K562 (cell line): ENCODE data around the gene HJV. TPM values are rescaled to one million over a fixed set of nuclear protein-coding genes. Genes with fewer than 3 reads are reported as not detected.
"Not testable (repeated sequence)": the region's sequence is repeated elsewhere in the genome, so short reads cannot be mapped to it uniquely, and the experiment has no call there.

Experiments used
- CBX1 ChIP-seq: sonication (generic); IDR thresholded peaks from 2 replicates; pipeline ENCODE4 v1.6.1; 2016; ENCODE audit warnings: antibody characterized with exemption, low read depth, mild to moderate bottlenecking
- CCAR2 ChIP-seq: fragments of 200-400 bp; formaldehyde crosslinking; IDR thresholded peaks from 2 replicates; pipeline ENCODE4 v1.6.1; 2017; ENCODE audit warnings: mild to moderate bottlenecking, low read depth, low read length
- FOXK1 ChIP-seq: sonication (generic); formaldehyde crosslinking; IDR thresholded peaks from 2 replicates; pipeline ENCODE4 v1.8.0; 2022; ENCODE audit warnings: missing genetic modification reagents, mild to moderate bottlenecking, borderline replicate concordance
- HDAC1 ChIP-seq, 2 experiments: fragments of 450-650 bp; IDR thresholded peaks; 2 replicates each; pipeline ENCODE4 v1.6.1; 2016 to 2017; ENCODE audit warnings: inconsistent platforms in 1 of 2, mild to moderate bottlenecking in 1 of 2, moderate library complexity in 1 of 2
- HDAC3 ChIP-seq: fragments of 450-650 bp; IDR thresholded peaks from 2 replicates; pipeline ENCODE4 v1.6.1; 2018; ENCODE audit warnings: borderline replicate concordance, mild to moderate bottlenecking, moderate library complexity; ENCODE audit not compliant: partially characterized antibody
- HEY1 ChIP-seq: fragments of 250-450 bp; sonication (Bioruptor Pico); IDR thresholded peaks from 2 replicates; pipeline ENCODE4 v1.5.0; 2020; ENCODE audit warnings: mild to moderate bottlenecking, moderate library complexity, borderline replicate concordance
- ID3 ChIP-seq, 2 experiments: fragments of 250-450 bp in 1 of 2; fragments of 450-650 bp in 1 of 2; sonication (Bioruptor Pico) in 1 of 2; IDR thresholded peaks; 2 replicates each; pipeline versions ENCODE4 v1.6.1 to v1.8.0; 2016 to 2021; ENCODE audit warnings: mild to moderate bottlenecking in 2 of 2, moderate library complexity in 2 of 2, missing compliant biosample characterization in 1 of 2, missing genetic modification characterization in 1 of 2
- TBP ChIP-seq: optimal IDR thresholded peaks from 2 replicates; pipeline ENCODE3; 2011; ENCODE audit warnings: low read depth, low read length, improper control_type of control experiment
- THAP7 ChIP-seq: fragments of 250-450 bp; sonication (Bioruptor Pico); IDR thresholded peaks from 2 replicates; pipeline ENCODE4 v1.5.0; 2021
- ZBTB7A ChIP-seq: IDR thresholded peaks from 2 replicates; pipeline ENCODE4 v1.6.1; 2011; ENCODE audit warnings: low read depth, mild to moderate bottlenecking, low read length, moderate library complexity, borderline replicate concordance; ENCODE audit not compliant: control insufficient read depth
- ZKSCAN1 ChIP-seq: fragments of 150-350 bp; IDR thresholded peaks from 2 replicates; pipeline ENCODE4 v1.6.1; 2016; ENCODE audit warnings: low read depth, low read length
- ZNF695 ChIP-seq: fragments of 450-650 bp; formaldehyde crosslinking; IDR thresholded peaks from 2 replicates; pipeline ENCODE4 v1.4.0; 2020; ENCODE audit warnings: mild to moderate bottlenecking, moderate library complexity
- polyA plus RNA-seq, 8 experiments: library from polyadenylated mRNA; depleted of rRNA in 4 of 8; stranded (reverse) in 5 of 8; unstranded in 3 of 8; fragments of >200 nt; fragmentation: Nextera tagmentation in 2 of 8; fragmentation: Illumina TruSeq in 1 of 8; extraction: Ambion mirVana in 2 of 8; extraction: Trizol in 1 of 8; gene quantifications; 2 replicates each; pipeline versions ENCODE4 v1.2.1 to v1.2.3, GENCODE V29; 2011 to 2014; ENCODE audit warnings: inconsistent platforms in 1 of 8, missing spikeins in 1 of 8
- total RNA-seq, 7 experiments: library from RNA; depleted of rRNA in 6 of 7; stranded (reverse); fragments of >200 nt in 6 of 7; fragmentation: Illumina TruSeq in 2 of 7; extraction: Trizol in 2 of 7; gene quantifications; 2 replicates each; pipeline versions ENCODE4 v1.2.1 to v1.2.3, GENCODE V29; 2011 to 2021; ENCODE audit warnings: low replicate concordance in 1 of 7
- TF ChIP-seq, protein P1 (sequence below), 2 experiments: fragments of 450-650 bp; IDR thresholded peaks; 2 replicates each; pipeline ENCODE4 v1.6.1; 2016; ENCODE audit warnings: mild to moderate bottlenecking in 2 of 2, borderline replicate concordance in 1 of 2, low read depth in 1 of 2, moderate library complexity in 1 of 2

Gene HJV
- total and polyA plus RNA-seq, 9 of the 15 experiments (the other 6 are each of a cell fraction or from before 2014, with no cell fraction given), result 1.0 to 6.6 (median 2.4) TPM

DNA sequence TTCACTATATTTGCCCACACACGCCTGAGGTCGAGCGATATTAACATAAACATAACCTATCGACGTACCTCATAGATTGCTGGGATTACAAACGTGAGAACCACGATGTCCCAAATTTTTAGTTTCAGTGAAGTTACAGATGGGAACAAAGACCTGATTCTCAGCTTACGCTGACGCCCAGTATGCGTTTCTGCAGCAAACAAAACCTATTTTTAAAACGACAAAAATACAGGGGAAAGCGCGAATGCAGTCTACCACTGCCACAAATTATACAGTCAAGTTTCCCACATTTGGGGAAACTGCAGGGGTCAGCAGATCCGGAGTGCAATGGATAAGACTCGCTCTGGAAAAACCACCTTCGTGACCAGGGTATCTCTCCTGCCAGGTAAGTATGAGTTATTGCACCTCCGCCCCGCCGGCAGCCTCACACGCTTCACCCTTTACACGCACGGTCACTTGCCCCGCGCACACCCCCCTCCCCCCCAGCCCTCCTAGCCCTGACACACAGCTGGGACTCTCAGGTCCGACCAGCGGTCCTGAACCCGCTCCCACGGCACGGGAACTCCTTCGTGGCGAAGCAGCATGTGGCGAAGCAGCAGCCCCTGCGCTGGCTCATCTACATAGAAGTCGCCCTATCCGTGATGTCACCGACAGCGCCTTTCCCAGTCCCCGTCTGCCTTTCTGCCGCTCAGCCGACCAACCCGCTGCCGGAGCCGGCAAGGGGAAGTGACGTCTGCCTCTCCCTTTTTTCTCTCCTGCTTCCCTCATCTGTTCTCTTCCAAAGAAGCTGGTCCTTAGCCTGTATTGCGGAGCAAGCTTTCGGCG, 30.5 kb upstream of the HJV start (continued):
- peak; percentile 89 for TF ChIP-seq FOXK1
- TF ChIP-seq ID3 (CRISPR knock-in tag; IDR thresholded peaks at IDR 0.05), result not testable (repeated sequence)
- 0 out of 2 replicates have a peak, but pooled peaks have one; percentile 65 for TF ChIP-seq ID3 (tag; IDR thresholded peaks at IDR 0.05)
- TF ChIP-seq CCAR2, result 0 out of 2 replicates have a peak, but pooled peaks have one; percentile 36
- TF ChIP-seq ZBTB7A, result peak; percentile 85
- TF ChIP-seq CBX1, result peak; percentile 100
- TF ChIP-seq, protein P1, sequence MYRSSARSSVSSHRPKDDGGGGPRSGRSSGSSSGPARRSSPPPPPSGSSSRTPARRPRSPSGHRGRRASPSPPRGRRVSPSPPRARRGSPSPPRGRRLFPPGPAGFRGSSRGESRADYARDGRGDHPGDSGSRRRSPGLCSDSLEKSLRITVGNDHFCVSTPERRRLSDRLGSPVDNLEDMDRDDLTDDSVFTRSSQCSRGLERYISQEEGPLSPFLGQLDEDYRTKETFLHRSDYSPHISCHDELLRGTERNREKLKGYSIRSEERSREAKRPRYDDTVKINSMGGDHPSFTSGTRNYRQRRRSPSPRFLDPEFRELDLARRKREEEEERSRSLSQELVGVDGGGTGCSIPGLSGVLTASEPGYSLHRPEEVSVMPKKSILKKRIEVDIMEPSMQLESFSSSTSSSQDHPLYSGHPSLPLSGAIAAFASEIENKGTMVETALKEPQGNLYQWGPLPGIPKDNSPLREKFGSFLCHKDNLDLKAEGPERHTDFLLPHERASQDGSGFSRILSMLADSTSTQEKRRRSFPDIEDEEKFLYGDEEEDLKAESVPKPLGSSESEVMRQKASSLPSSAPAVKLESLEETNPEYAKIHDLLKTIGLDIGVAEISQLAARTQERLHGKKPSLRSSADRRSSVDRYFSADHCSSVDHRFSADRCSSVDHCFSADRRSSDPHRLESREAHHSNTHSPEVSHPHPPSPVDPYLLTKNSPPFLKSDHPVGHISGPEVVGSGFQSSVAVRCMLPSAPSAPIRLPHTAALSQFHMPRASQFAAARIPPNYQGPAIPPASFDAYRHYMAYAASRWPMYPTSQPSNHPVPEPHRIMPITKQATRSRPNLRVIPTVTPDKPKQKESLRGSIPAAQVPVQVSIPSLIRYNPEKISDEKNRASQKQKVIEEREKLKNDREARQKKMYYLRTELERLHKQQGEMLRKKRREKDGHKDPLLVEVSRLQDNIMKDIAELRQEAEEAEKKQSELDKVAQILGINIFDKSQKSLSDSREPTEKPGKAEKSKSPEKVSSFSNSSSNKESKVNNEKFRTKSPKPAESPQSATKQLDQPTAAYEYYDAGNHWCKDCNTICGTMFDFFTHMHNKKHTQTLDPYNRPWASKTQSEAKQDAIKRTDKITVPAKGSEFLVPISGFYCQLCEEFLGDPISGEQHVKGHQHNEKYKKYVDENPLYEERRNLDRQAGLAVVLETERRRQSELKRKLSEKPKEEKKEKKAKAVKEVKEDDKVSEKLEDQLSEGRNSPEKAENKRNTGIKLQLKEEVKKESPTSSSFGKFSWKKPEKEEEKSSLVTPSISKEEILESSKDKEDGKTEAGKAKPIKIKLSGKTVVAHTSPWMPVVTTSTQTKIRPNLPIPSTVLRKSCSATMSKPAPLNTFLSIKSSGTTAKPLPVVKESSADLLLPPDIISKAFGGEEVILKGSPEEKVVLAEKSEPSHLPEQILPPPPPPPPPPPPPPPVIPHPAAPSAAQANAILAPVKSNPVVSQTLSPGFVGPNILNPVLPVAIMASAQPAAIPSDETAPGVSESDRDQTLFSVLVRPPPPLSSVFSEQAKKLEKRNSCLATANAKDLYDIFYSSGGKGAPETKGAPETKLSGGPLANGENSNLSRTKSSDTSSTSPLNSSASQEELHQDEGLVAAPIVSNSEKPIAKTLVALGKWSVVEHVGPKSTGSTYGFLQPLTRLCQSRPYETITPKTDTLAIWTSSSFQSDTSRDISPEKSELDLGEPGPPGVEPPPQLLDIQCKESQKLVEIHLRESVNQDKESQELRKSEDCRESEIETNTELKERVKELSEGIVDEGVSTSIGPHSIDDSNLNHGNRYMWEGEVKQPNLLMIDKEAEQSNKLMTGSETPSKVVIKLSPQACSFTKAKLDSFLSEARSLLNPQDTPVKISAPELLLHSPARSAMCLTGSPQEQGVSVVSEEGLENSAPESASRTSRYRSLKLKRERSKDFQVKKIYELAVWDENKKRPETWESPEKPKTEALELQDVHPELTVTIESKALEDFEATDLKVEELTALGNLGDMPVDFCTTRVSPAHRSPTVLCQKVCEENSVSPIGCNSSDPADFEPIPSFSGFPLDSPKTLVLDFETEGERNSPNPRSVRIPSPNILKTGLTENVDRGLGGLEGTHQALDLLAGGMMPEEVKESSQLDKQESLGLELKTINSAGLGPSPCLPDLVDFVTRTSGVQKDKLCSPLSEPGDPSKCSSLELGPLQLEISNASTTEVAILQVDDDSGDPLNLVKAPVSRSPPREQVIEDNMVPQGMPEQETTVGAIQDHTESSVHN (IDR thresholded peaks at IDR 0.05; ENCODE audit: borderline replicate concordance in 1 of 2, low read depth in 1 of 2), result peak in 1 of 2 experiments; percentile 96; a peak in 2 of 4 replicates
- peak; percentile 58 to 72; a peak in 1 of 4 replicates for TF ChIP-seq HDAC1 (IDR thresholded peaks at IDR 0.05)
- TF ChIP-seq ZKSCAN1, result peak; percentile 87
- TF ChIP-seq HEY1, result peak; percentile 96
- TF ChIP-seq TBP, result peak; percentile 97
- peak; percentile 89 for TF ChIP-seq HDAC3
- peak; percentile 92; the same call in 1 of the 2 replicates for TF ChIP-seq ZNF695 (CRISPR knock-in tag)
- peak; percentile 94 for TF ChIP-seq THAP7 (CRISPR knock-in tag)
